AG08395 (cell line): ENCODE data around the gene NRXN3.
A peak's percentile ranks its signal among the peaks of the same experiment; 100 is the strongest.

Experiments used
- DNase-seq: peaks from one replicate; pipeline ENCODE4 v3.0.0; 2012; ENCODE audit warnings: mixed read lengths, low spot score

The NRXN3 gene

DNA sequence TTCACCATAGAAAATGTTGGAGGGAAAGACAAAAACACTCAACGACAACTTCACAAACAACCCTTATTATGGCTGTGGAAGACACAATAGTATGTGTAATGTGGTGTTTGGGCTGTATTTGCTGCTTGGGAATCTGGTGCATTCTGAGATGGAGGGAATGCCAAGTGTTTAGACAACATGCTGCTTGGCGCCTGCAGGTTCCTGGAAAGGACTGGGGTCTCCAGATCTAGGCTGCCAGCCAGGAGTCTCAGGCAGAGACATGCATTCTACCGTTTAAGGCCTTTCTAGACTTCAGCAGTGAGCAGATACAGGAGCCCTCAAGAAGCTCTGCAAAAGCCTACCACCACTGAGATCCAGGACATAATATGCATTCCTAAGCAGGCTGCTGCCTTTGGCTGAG lies 418.7 kb downstream of the NRXN3 start:
- DNase-seq: no peak

DNA sequence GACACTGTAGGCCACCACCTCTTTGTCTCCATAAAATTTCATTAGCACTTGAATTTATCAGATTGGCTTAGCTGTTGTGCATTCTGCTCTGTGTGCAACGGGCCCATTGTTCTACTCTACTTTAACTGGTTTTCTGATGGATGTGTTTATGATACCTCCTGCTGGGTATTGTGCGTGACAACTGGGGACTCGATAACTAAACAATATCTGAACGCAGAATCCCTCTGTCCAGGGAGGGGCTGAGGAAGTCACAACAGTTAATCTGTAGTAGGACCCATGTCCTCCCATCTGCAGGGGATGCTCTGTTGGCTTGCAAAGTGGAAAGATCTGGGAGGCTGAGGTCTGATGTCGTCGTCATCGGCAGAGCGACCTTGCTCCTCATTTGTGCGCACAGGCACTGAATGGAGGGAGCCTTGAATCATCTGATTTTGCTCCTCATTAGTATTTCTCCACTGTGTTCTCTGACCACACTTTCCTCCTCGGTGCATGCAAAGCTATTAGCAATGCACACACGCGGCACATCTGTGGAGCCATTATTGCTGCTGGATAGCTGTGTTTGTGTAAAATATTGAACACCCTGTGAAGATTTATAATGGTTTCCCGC lies 422.5 kb downstream of the NRXN3 start:
- no peak for DNase-seq

DNA sequence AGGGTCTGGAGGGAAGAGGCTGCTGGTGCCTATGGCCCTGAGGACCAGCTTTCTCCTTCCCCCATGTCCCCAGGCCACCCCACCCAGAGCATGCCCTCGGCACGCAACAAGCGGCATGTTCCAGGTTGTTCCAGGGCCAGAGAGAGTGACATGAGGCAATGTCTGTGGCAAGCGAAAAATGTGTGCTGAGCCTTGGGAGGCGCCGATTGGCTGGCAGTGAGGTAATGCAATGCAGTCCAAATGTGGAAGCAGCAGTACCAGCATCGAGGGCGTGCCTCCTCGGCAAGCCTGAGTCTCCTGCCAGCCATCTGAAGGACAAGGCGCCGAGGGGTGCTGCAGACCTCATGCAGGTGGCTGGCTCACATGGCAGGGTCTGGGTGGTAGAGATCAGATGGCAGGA lies 423.8 kb downstream of the NRXN3 start:
- DNase-seq: peak; percentile 54

DNA sequence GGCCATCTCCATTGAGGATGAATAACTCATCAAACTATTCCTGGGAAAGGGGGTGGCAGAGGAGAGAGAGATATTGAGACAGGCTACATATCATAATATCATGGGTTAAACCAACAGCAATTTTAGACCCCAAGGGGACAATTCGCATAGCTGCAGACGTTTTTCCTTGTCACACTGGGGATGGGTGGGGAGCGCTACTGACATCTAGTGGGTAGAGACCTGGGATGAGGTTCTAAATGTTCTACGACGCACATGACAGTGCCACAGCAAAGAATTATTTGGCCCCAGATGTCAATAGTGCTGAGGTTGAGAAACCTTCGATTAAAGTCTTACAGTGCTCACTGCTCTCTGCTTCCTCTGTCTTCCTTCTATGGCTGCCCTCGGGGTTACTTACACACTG lies 425.6 kb downstream of the NRXN3 start:
- DNase-seq: no peak

DNA sequence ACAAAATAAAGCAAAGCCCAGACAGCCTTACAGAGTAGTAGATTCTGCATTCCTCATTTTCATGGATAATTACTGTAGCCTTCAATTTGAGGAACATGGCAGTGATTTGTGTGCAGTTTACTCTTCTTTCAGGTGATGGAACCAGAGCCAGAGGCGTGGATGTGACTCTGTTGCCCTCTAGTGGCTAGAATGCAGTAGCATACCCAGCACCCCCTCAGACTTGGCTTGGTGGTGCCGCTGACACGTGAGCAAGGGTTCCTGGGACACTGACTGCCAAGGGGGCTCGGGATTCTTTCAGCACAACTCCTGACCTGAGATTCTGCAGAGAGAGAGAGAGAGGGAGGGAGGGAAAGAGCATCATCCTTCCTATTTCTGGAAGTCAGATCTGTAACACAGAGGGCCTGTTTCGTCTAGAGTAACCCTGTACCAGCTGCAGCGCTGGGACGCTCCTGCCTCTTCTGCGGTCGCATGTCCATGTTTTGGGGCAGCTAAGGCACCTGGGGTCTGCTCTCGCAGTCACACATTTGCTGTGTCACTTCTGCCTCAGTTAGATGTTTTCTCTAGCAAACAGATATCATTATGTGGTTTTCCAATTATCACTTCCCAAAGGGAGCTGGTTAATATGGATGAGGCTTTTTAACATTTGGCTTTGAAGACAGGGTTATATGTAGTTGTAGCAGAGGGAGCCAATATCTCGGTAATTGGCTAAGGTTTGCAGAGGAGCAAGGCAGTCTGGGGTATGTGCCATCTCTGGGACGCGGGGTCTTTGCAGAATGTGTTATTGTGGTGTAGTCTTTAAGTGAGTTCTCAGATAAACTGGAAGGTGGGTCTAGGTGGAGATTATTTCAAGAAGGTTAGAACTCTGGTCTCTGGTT lies 428.1 kb downstream of the NRXN3 start:
- DNase-seq: peak; percentile 76

DNA sequence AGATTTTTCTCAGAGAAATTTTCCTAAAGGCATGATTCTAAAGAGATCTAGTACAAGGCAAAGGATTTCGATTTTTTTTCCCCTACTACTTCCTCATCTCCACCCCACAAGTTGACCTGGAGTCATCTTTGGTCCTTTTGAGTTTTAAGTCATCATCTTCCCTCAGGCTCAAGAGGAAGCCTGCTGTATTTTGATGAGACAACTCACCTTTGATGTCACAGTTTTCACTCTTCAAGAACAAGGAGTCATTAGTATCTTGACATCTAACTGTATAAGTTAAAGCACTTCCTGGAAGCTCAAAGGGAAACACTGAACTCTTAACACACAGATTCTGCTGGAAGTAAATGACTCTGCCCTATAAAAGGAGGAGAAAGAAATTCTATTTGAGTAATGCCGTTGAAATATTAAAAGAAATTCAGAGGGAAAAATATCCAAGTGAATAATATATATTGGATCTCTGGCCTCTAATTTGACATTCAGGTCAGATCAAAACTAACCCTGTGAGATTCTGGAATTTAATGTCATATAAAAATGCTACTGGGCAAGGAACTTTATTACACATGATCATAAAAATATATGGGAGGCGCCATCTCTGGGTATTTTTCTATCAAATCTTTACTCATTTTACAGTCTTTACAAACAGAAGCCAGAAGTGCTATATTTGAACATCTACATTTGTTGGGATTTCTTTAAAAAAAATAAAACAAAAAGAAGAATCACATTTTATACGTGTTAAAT lies 435.0 kb downstream of the NRXN3 start:
- no peak for DNase-seq

- peak; percentile 68 for DNase-seq
Measured at GRCh38 chr14:78605897-78606500, 435.8 kb downstream of the NRXN3 start.

DNA sequence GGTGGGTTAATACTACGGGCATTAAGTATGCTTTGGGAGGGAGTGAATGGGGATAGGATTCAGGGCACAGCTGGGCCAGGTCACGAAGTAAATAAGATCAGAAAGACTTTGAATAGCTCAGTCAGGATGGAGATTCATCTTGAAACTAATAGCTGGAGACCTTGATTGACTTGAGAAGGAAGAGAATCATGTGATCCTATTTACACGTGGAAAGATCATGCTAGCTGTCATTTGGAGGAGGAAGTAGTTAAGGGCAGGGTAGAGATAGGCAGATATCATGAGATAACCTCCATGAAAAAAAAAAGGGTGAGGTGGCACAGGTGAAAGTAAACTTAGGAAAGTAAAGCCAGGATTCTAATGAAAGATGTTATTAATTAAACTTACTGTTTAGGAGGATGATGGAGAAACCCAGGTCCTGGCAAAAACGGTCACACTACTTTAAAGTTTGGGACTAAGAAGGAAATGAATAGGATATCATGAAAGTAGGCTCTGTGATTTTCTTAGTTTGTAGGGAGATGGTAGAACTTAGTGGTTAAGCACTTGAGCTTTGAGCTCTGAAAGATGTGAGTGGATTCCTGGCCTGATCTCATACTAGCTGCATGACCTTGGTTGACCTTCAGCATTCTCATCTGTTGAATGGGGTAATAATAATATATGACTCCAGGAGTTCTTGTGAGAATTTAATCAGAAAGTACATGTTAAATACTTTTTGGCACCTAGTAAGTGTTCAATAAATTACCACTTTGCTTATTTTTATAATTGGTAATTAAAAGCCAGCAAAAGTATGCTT lies 439.0 kb downstream of the NRXN3 start:
- no peak for DNase-seq

DNA sequence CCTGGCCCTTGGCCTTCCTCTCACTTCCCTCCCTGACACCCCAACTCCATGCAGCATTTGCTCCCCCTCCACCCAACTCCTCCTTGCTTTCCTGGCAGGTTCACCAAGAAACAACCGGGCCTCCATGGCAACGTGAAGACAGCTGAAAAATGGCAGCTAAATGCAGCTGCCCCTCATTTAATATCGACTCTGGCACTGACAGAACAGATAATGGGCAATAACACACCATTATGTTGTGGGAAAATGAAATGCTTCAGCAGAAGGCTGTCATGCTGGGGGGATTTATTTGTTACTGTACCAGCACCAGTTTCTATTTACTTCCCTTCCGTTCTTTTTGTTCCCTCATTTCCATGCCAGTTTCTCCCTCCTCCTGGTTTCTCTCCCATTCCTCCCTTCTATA lies 440.8 kb downstream of the NRXN3 start:
- no peak for DNase-seq

GRCh38 chr14:78611796-78612571 lies 441.8 kb downstream of the NRXN3 start:
- no peak for DNase-seq

- DNase-seq: no peak
Measured at GRCh38 chr14:78612666-78613065, 442.5 kb downstream of the NRXN3 start.

- DNase-seq: no peak
Measured at GRCh38 chr14:78614593-78614992, 444.4 kb downstream of the NRXN3 start.

DNA sequence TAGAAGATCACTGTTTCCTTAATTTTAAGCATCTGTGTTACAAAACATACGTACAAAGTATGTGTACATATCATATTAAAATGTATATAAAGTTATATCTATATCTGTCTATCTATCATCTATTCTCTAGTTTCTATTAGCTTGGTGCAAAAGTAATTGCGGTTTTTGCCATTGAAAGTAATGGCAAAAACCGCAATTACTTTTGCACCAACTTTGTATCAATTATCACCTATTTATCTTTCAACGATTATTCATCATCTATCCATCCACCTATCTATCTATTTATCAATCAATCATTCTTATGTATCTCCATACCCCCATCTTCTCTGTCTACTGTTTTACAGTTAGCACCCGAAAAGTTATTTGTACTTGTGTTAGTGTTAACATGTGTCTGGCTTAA lies 447.6 kb downstream of the NRXN3 start:
- DNase-seq: no peak

GRCh38 chr14:78618368-78618767 lies 448.2 kb downstream of the NRXN3 start:
- DNase-seq: no peak

- no peak for DNase-seq
Measured at GRCh38 chr14:78627114-78627513, 456.9 kb downstream of the NRXN3 start.

GRCh38 chr14:78631551-78631950 lies 461.4 kb downstream of the NRXN3 start:
- no peak for DNase-seq

DNA sequence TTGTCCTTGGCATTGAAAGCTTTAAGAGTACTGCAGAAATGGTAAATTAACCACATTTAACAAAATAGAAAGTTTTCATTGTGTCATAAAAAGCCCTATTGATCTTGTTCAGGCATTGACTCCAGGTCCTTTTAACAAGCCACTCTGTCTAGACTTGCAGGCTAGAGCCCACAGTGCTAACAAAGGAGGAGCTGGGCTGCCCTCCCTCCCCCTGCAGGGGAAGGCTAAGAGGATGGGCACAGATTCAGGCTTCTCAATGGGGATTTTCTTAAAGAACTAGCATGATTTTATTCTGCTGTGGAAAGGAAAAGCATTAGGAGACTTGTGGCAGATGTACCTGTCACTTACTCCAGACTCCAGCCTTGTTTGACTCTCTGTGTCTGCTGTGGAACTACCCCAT lies 463.6 kb downstream of the NRXN3 start:
- DNase-seq: no peak

- DNase-seq: no peak
Measured at GRCh38 chr14:78637489-78637888, 467.3 kb downstream of the NRXN3 start.

DNA sequence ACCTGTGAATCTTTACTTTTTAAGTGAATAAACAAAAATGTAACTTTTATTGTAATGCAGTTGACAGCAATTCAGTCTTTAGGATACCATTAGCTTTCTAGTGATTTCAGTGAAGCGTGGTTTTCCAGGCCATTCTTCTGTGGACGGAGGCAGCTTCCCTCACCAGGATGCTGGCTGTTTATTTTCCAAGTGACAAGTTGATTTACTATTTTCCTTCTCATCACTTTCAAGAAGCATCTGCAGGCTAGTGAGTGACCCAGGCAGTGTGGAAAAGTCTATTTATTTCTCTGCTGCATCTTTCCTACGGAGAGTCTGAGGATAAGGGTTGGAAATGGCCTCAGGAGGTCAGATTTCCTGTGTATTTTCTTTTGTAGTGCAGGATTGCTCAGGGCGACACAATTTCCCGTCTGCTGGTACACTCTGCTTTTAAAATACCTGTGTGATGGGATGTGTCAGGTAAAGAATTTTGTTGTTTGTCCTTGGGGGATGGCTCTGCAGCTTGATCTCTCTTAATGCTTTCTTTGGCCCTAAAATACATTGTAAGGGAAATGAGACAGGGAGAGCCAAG lies 467.8 kb downstream of the NRXN3 start:
- no peak for DNase-seq

DNA sequence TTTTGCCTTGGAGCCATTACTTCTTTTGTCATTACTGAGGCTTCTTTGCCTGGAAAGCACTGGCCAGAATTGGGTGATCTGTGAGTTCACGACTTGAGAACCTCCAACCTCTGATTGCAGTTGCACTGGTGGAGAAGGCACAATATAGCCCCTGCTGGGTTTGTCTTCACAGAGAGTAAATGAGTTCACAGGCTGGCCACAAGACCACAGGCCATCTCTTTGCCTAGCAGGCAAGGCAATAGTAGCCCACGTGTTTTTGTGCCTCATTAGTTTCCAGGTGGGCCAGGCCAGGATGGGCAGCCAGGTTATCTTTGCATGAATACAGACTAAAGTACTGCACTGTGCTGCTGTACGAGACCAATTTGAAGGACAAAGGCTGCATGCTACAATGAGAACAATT lies 468.8 kb downstream of the NRXN3 start:
- DNase-seq: no peak
